HepG2 (cell line): ENCODE measurements around the gene LRR1. TPM values are rescaled to one million over a fixed set of nuclear protein-coding genes. Genes with fewer than 3 reads are reported as not detected.
A peak's percentile ranks its signal among the peaks of the same experiment; 100 is the strongest.

Experiments used
- ATAC-seq: fragments of 200-7000 bp; cut with Tn5 transposase; 3 replicates; pipeline ENCODE4 v1.9.1; 2020; ENCODE audit warnings: mild to moderate bottlenecking, moderate library complexity
- BruUV-seq: library from RNA; stranded (reverse); fragments of 400-500 nt; replicated peaks from 2 replicates; lab custom pipeline; 2021; lab: Mats Ljungman, UMichigan
- CTCF ChIA-PET: fragments of 300-600 bp; formaldehyde crosslinking; extraction: SDS; loops from one replicate; lab custom pipeline; 2021; ENCODE audit warnings: low total read pairs, inconsistent platforms, low intra/inter-chr PET ratio; lab: Yijun Ruan, JAX
- POLR2A ChIA-PET: fragments of 350-600 bp; sonication (Branson Sonifier 250); formaldehyde crosslinking; loops from one replicate; lab custom pipeline; 2020; ENCODE audit warnings: antibody characterized with exemption, inconsistent platforms; lab: Yijun Ruan, JAX
- DNase-seq: peaks from one replicate; pipeline ENCODE4 v3.0.0-alpha.2; 2015; ENCODE audit warnings: low spot score
- FAIRE-seq: peaks from 3 replicates; lab custom pipeline; 2011; peaks lifted over from hg19 to GRCh38; lab: Jason Lieb, UNC
- H2AFZ ChIP-seq: one replicate; pipeline ENCODE4 v1.6.1; 2011; ENCODE audit warnings: low read length, inconsistent platforms
- H3K27ac ChIP-seq: fragments of 300-600 bp; 3 replicates; pipeline ENCODE4 v1.8.0; 2011; ENCODE audit warnings: mixed run types, mild to moderate bottlenecking, mixed read lengths, low read length, inconsistent platforms; ENCODE audit not compliant: insufficient read depth; ENCODE audit errors: extremely low read length
- H3K27me3 ChIP-seq, 2 experiments: fragments of 200-600 bp in 1 of 2; 2 replicates in 1 of 2; 3 replicates in 1 of 2; pipeline versions ENCODE4 v1.6.0 to v1.8.0; 2011; ENCODE audit warnings: low read length in 2 of 2, mild to moderate bottlenecking in 2 of 2, moderate library complexity in 2 of 2, inconsistent platforms in 1 of 2; ENCODE audit not compliant: insufficient read depth in 2 of 2, control insufficient read depth in 1 of 2
- H3K36me3 ChIP-seq, 2 experiments: fragments of 200-600 bp in 1 of 2; replicated peaks in 1 of 2; 2 replicates in 1 of 2; 3 replicates in 1 of 2; pipeline versions ENCODE4 v1.5.1 to v1.8.0; 2011; ENCODE audit warnings: low read length in 2 of 2, inconsistent platforms in 1 of 2; ENCODE audit not compliant: insufficient read depth in 2 of 2, control insufficient read depth in 1 of 2
- H3K4me1 ChIP-seq: 2 replicates; pipeline ENCODE4 v1.5.1; 2012; ENCODE audit warnings: low read length, inconsistent platforms; ENCODE audit not compliant: insufficient read depth
- H3K4me2 ChIP-seq: 2 replicates; pipeline ENCODE4 v1.6.0; 2011; ENCODE audit warnings: low read depth, low read length, inconsistent platforms
- H3K4me3 ChIP-seq, 3 experiments: fragments of 200-600 bp in 1 of 3; sonication (generic), shearing (Covaris generic) in 1 of 3; replicated peaks in 1 of 3; 2 replicates each; pipeline ENCODE4 v1.5.1; 2011 to 2016; ENCODE audit warnings: low read length in 3 of 3, inconsistent platforms in 2 of 3, low read depth in 2 of 3, mild to moderate bottlenecking in 2 of 3, control low read depth in 1 of 3, mixed read lengths in 1 of 3; ENCODE audit not compliant: insufficient read depth in 1 of 3
- H3K79me2 ChIP-seq: one replicate; pipeline ENCODE4 v1.6.1; 2011; ENCODE audit warnings: low read length, inconsistent platforms; ENCODE audit not compliant: insufficient read depth
- H3K9ac ChIP-seq: 2 replicates; pipeline ENCODE4 v1.6.0; 2011; ENCODE audit warnings: mild to moderate bottlenecking, low read depth, low read length, inconsistent platforms; ENCODE audit not compliant: insufficient read depth
- H3K9me3 ChIP-seq: 2 replicates; pipeline ENCODE4 v1.5.1; 2012; ENCODE audit warnings: mild to moderate bottlenecking, low read length
- H4K20me1 ChIP-seq: 2 replicates; pipeline ENCODE4 v1.6.0; 2011; ENCODE audit warnings: inconsistent platforms, mild to moderate bottlenecking, low read length, moderate library complexity; ENCODE audit not compliant: insufficient read depth
- BCL6 ChIP-seq: IDR thresholded peaks from 2 replicates; pipeline ENCODE4 v1.6.1; 2016; ENCODE audit warnings: missing genetic modification reagents, missing compliant biosample characterization
- CEBPB ChIP-seq: IDR thresholded peaks from 2 replicates; pipeline ENCODE4 v1.6.1; 2011; ENCODE audit warnings: low read depth, low read length, improper control_type of control experiment, borderline replicate concordance
- FOXK1 ChIP-seq: sonication (generic); formaldehyde crosslinking; IDR thresholded peaks from 2 replicates; pipeline ENCODE4 v1.4.0; 2020; ENCODE audit warnings: low read depth, missing genetic modification reagents, borderline replicate concordance
- GATAD2A ChIP-seq: IDR thresholded peaks from 2 replicates; pipeline ENCODE4 v1.6.1; 2016
- HES4 ChIP-seq: sonication (generic); formaldehyde crosslinking; IDR thresholded peaks from 2 replicates; pipeline ENCODE4 v1.9.0; 2021; ENCODE audit warnings: mild to moderate bottlenecking, missing genetic modification reagents, borderline replicate concordance
- MED8 ChIP-seq: sonication (generic); formaldehyde crosslinking; IDR thresholded peaks from 2 replicates; pipeline ENCODE4 v1.8.1; 2023; ENCODE audit warnings: mild to moderate bottlenecking, missing genetic modification reagents; ENCODE audit not compliant: insufficient replicate concordance
- MEIS1 ChIP-seq: sonication (generic); formaldehyde crosslinking; IDR thresholded peaks from 2 replicates; pipeline ENCODE4 v1.9.0; 2021; ENCODE audit warnings: mild to moderate bottlenecking, missing genetic modification reagents, moderate library complexity, borderline replicate concordance
- NCOA2 ChIP-seq: sonication (generic); formaldehyde crosslinking; IDR thresholded peaks from 2 replicates; pipeline ENCODE4 v1.8.0; 2022; ENCODE audit warnings: inconsistent platforms
- RFX3 ChIP-seq: IDR thresholded peaks from 2 replicates; pipeline ENCODE4 v1.6.1; 2016; ENCODE audit warnings: missing biosample characterization, missing genetic modification reagents
- SMC3 ChIP-seq: IDR thresholded peaks from 2 replicates; pipeline ENCODE4 v1.6.1; 2011; ENCODE audit warnings: low read length, improper control_type of control experiment
- TEAD3 ChIP-seq: optimal IDR thresholded peaks from 2 replicates; pipeline ENCODE3; 2016; ENCODE audit warnings: borderline replicate concordance
- ZNF501 ChIP-seq: sonication (generic); formaldehyde crosslinking; IDR thresholded peaks from 2 replicates; pipeline ENCODE4 v1.5.1; 2020; ENCODE audit warnings: mild to moderate bottlenecking, moderate library complexity, missing genetic modification reagents
- ZNF672 ChIP-seq: sonication (generic); formaldehyde crosslinking; IDR thresholded peaks from 2 replicates; pipeline ENCODE4 v1.8.1; 2022; ENCODE audit warnings: missing genetic modification reagents
- WGBS: methylation state at CpG from one replicate; pipeline ENCODE4 v1.1.6; 2017; ENCODE audit warnings: low lambda C conversion rate; 5-methylcytosine and 5-hydroxymethylcytosine counted together
- in situ Hi-C: cut with HindIII; loops from 2 replicates; pipeline ENCODE4 v1.10.0; 2017; ENCODE audit warnings: low pct_unique_long_range_greater_than_20kb; ENCODE audit not compliant: extremely low pct_ligation_motif_present
- intact Hi-C: fragments of 100-400 bp; cut with micrococcal nuclease; formaldehyde crosslinking; loops from one replicate; pipeline ENCODE4 v1.10.0; 2022; ENCODE audit not compliant: unreplicated experiment
- polyA plus RNA-seq, 8 experiments: library from polyadenylated mRNA; depleted of rRNA in 3 of 8; stranded (reverse) in 7 of 8; unstranded in 1 of 8; fragments of >200 nt; fragmentation: Illumina TruSeq in 4 of 8; extraction: Trizol in 4 of 8; gene quantifications; 2 replicates each; pipeline versions ENCODE4 v1.2.1 to v1.2.3, GENCODE V29; 2011 to 2016; ENCODE audit warnings: low read depth in 4 of 8, missing spikeins in 1 of 8, mixed read lengths in 1 of 8; ENCODE audit not compliant: insufficient read depth in 1 of 8
- total RNA-seq, 5 experiments: library from RNA; depleted of rRNA; stranded (reverse); fragments of >200 nt; fragmentation: Illumina TruSeq; extraction: Trizol; gene quantifications; 2 replicates each; pipeline ENCODE4 v1.2.3, GENCODE V29; 2016; ENCODE audit warnings: low read depth in 1 of 5
- TF ChIP-seq, protein P1 (sequence below): sonication (generic); formaldehyde crosslinking; IDR thresholded peaks from 2 replicates; pipeline ENCODE4 v1.4.0; 2020; ENCODE audit warnings: low read depth, missing genetic modification reagents
- TF ChIP-seq, protein P2 (sequence below): sonication (generic); formaldehyde crosslinking; IDR thresholded peaks from 2 replicates; pipeline ENCODE4 v1.8.0; 2022; ENCODE audit warnings: missing genetic modification reagents, mild to moderate bottlenecking, inconsistent platforms, borderline replicate concordance
- TF ChIP-seq, protein P3 (sequence below): IDR thresholded peaks from 2 replicates; pipeline ENCODE4 v1.6.1; 2018; ENCODE audit warnings: missing genetic modification reagents

The LRR1 gene
- total and polyA plus RNA-seq, 2 of the 13 experiments (the other 11 are each of a cell fraction or from before 2014, with no cell fraction given): 7.0 to 36.2 TPM

DNA sequence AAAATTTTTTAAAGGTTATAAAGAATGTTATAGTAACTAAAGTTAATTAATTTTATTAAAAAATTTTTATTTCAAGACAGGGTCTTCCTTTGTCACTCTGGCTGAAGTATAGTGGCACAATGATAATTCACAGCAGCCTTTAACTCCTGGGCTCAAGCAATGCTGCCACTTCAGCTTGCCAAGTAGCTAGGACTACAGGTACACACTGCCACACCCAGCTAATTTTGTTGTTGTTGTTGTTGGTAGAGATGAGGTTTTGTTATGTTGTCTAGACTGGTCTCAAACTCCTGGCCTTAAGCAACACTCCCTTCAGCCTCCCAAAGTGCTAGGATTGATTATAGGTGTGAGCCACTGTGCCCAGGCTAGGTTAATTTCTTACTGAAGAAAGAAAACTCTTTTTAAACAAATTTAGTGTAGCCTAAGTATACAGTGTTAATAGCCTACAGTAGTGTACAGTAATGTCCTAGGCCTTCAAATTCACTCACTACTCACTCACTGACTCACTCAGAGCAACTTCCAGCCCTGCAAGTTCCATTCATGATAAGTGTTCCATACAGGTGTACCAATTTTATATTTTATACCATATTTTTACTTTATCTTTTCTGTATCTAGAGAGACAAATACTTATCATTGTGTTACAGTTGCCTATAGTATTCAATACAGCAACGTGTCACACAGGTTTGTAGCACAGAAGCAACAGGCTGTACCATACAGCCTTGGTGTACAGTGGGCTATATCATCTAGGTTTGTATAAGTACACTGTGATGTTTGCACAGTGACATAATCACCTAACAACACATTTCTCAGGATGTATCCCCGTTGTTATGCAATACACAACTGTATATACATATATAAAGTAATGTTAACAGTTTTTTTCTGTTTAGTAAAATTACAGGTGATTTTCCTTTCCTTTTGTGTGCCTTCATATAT is 61.1 kb downstream of the LRR1 start:
- H2AFZ ChIP-seq: no peak overlapping the region
- ATAC-seq: peak; percentile 97
- no peak overlapping the region for H3K9ac ChIP-seq
- ChIA-PET POLR2A (interaction anchor here (1.1 kb wide), 1 partner anchor 192 kb away, joined by 3 read pairs; the partner anchor contains the start of gene NEMF), CTCF (no interaction called here)
- peak; percentile 85 for DNase-seq
- peak overlapping the region; percentile 64 for H3K27ac ChIP-seq
- H3K4me1 ChIP-seq: peaks cover 16% of the 10 kb centered on the region
- H4K20me1 ChIP-seq: no peaks in the 10 kb centered on the region
- H3K4me3 ChIP-seq: no peak overlapping the region
- H3K9me3 ChIP-seq: no peaks in the 10 kb centered on the region
- no peak overlapping the region for H3K4me2 ChIP-seq
- 2% methylated on average over 2 of the region's 2 CpGs for WGBS
- H3K36me3 ChIP-seq: peaks cover 0 to 15% of the 10 kb centered on the region in 2 experiments; a peak in 1 of 5 replicates
- FAIRE-seq: no peak
- in situ Hi-C loops: no loop called here
- BruUV-seq: no TSS peak
- intact Hi-C loops: no loop called here
- no peaks in the 10 kb centered on the region for H3K79me2 ChIP-seq
- H3K27me3 ChIP-seq: no peaks in the 10 kb centered on the region
- peak; percentile 93 for TF ChIP-seq CEBPB
- TF ChIP-seq NCOA2 (CRISPR knock-in tag): peak; percentile 45; the same call in 1 of the 2 replicates
- no peak for TF ChIP-seq HES4
- peak; percentile 53; the same call in 1 of the 2 replicates for TF ChIP-seq BCL6 (CRISPR knock-in tag)
- TF ChIP-seq MEIS1: no peak
- TF ChIP-seq SMC3: no peak
- TF ChIP-seq, protein P1, sequence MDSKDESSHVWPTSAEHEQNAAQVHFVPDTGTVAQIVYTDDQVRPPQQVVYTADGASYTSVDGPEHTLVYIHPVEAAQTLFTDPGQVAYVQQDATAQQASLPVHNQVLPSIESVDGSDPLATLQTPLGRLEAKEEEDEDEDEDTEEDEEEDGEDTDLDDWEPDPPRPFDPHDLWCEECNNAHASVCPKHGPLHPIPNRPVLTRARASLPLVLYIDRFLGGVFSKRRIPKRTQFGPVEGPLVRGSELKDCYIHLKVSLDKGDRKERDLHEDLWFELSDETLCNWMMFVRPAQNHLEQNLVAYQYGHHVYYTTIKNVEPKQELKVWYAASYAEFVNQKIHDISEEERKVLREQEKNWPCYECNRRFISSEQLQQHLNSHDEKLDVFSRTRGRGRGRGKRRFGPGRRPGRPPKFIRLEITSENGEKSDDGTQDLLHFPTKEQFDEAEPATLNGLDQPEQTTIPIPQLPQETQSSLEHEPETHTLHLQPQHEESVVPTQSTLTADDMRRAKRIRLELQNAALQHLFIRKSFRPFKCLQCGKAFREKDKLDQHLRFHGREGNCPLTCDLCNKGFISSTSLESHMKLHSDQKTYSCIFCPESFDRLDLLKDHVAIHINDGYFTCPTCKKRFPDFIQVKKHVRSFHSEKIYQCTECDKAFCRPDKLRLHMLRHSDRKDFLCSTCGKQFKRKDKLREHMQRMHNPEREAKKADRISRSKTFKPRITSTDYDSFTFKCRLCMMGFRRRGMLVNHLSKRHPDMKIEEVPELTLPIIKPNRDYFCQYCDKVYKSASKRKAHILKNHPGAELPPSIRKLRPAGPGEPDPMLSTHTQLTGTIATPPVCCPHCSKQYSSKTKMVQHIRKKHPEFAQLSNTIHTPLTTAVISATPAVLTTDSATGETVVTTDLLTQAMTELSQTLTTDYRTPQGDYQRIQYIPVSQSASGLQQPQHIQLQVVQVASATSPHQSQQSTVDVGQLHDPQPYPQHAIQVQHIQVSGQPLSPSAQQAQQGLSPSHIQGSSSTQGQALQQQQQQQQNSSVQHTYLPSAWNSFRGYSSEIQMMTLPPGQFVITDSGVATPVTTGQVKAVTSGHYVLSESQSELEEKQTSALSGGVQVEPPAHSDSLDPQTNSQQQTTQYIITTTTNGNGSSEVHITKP: 0 out of 2 replicates have a peak, but pooled peaks have one; percentile 60
- no peak for TF ChIP-seq ZNF672 (CRISPR knock-in tag)
- TF ChIP-seq, protein P2, sequence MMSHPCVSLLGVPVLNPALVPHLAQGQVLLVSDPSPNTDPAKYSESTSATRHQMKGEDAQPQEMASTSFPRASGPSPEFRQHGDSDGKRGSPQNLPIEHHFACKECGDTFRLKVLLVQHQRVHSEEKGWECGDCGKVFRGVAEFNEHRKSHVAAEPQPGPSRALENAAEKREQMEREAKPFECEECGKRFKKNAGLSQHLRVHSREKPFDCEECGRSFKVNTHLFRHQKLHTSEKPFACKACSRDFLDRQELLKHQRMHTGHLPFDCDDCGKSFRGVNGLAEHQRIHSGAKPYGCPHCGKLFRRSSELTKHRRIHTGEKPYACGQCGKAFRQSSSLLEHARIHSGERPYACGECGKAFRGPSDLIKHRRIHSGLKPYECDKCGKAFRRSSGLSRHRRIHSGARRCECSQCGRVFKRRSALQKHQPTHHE (CRISPR knock-in tag): no peak
- 0 out of 2 replicates have a peak, but pooled peaks have one; percentile 25 for TF ChIP-seq FOXK1 (CRISPR knock-in tag)
- peak; percentile 91 for TF ChIP-seq GATAD2A (CRISPR knock-in tag)
- 0 out of 2 replicates have a peak, but pooled peaks have one; percentile 31 for TF ChIP-seq RFX3 (CRISPR knock-in tag)
- TF ChIP-seq ZNF501 (CRISPR knock-in tag): no peak
- TF ChIP-seq, protein P3, sequence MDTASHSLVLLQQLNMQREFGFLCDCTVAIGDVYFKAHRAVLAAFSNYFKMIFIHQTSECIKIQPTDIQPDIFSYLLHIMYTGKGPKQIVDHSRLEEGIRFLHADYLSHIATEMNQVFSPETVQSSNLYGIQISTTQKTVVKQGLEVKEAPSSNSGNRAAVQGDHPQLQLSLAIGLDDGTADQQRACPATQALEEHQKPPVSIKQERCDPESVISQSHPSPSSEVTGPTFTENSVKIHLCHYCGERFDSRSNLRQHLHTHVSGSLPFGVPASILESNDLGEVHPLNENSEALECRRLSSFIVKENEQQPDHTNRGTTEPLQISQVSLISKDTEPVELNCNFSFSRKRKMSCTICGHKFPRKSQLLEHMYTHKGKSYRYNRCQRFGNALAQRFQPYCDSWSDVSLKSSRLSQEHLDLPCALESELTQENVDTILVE (CRISPR knock-in tag): 0 out of 2 replicates have a peak, but pooled peaks have one; percentile 55
- TF ChIP-seq MED8 (CRISPR knock-in tag): no peak
- peak; percentile 17 for TF ChIP-seq TEAD3 (CRISPR knock-in tag)
